Middle frontal gyrus (tissue), 1 donor: ENCODE results near the gene AEBP2.
"Not testable (repeated sequence)": the region's sequence is repeated elsewhere in the genome, so short reads cannot be mapped to it uniquely, and the experiment has no call there.

Source experiments
- DNase-seq: peaks from one replicate; pipeline ENCODE4 v3.0.0-alpha.2; 2015; ENCODE audit warnings: low spot score; ENCODE audit errors: extremely low spot score

AEBP2 gene

DNA sequence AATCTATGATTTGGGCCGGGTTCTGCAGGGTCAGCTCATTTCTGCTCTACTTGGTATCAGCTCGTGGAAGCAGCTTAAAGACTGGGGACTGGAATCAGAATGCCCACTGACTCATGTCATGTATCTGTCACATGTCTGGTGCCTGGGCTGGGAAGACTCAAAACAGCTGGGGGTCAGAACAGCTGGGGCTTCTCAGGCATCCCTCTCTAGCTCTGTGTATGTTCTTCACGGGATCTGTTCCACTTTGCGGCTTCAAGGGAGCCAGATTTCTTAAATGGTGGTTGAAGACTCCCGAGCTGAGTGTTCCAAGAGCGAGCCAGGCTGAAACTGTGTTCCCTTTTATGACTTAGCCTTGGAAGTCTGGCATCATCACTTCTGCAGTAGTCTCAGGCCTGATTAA is 11.9 kb downstream of the AEBP2 start:
- DNase-seq = no peak

- DNase-seq = no peak
Observed at GRCh38 chr12:19453961-19454360, 14.7 kb downstream of the AEBP2 start.

GRCh38 chr12:19454837-19455236 is 15.5 kb downstream of the AEBP2 start:
- no peak for DNase-seq

GRCh38 chr12:19456176-19456575 is 16.9 kb downstream of the AEBP2 start:
- DNase-seq = no peak

- DNase-seq = no peak
Observed at GRCh38 chr12:19457561-19457960, 18.3 kb downstream of the AEBP2 start.

- no peak for DNase-seq
Observed at GRCh38 chr12:19458733-19459132, 19.4 kb downstream of the AEBP2 start.

DNA sequence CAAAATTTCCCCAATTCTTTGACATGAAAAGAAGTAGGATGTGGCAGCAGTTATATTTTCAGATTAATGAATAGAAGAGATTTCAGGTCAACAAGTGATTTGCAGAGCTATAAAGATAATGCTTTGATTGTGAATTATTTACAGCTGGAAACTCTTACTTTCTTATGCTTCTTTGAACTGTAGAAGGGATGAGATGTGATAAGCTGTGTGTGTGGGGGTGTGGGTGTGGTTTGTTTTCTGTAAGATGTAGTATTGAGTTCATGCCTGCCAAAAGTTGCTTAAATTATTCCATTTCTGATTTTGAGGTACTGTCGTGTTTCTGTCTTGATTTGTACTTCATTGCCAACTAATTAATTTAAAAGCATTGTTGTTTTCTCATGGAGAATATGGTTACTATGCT is 22.7 kb downstream of the AEBP2 start:
- no peak for DNase-seq

GRCh38 chr12:19462406-19462805 is 23.1 kb downstream of the AEBP2 start:
- DNase-seq = no peak

GRCh38 chr12:19464192-19464580 is 24.9 kb downstream of the AEBP2 start:
- DNase-seq = no peak

DNA sequence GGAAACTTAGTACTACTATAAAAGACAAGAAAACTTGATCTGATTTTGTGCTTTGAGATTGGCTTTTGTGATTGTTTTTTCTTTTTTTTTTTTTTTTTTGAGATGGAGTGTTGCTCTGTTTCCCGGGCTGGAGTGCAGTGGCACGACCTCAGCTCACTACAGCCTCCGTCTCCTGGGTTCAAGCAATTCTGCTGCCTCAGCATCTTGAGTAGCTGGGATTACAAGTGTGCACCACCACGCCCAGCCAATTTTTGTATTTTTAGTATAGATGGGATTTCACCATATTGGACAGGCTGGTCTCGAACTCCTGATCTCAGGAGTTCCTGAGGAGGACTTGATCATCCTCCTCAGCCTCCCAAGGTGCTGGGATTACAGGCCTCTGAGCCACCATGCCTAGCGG is 26.4 kb downstream of the AEBP2 start:
- no peak for DNase-seq

DNA sequence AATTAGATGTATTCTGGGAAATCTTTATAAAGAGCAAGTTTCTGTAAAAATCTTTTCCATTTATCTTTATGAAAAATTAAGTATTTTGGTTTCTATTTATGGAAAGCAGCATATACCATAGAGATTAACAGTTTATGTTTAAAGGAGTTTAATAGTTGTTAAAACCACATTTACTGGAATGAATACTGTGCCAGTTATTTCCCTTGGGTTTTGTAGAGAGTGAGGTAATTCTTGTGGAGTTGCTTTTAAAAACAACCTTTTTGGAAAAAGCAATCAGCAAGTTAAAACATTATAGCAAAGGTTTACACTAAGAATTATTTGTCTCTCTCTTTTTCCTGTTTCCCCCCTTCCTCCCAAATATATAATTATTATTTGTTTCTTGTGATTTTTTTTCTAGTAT is 34.9 kb downstream of the AEBP2 start:
- no peak for DNase-seq

GRCh38 chr12:19475884-19476505 is 36.7 kb downstream of the AEBP2 start:
- DNase-seq = not testable (repeated sequence)

DNA sequence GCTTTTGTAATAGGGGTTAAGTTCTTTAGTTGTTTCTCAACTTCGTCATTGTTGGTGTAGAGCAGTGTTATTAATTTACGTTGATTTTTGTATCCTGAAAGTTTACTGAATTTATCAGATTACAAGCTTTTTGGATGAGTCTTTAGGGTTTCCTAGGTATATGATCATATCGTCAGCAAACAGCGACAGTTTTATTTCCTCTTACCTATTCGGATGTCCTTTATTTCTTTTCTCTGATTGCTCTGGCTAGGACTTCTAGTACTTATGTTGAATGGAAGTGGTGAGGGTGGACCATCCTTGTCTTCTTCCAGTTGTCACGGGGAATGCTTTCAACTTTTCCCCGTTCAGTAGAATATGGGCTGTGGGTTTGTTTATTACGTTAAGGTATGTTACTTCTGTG is 37.8 kb downstream of the AEBP2 start:
- no peak for DNase-seq

DNA sequence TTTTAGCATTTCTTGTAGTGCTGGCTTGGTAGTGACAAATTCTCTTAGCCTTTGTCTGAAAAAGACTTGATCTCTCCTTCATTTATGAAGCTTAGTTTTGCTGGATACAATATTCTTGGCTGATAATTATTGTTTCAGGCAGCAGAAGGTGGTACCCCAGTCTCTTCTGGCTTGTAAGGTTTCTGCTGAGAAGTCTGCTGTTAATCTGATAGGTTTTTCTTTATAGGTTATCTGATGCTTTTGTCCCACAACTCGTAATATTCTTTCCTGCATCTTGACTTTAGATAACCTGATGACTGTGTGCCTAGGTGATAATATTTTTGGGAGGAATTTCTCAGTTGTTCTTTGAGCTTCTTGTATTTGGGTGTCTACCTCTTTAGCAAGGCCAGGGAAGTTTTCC is 41.2 kb downstream of the AEBP2 start:
- no peak for DNase-seq

GRCh38 chr12:19482036-19482435 is 42.7 kb downstream of the AEBP2 start:
- no peak for DNase-seq

- no peak for DNase-seq
Observed at GRCh38 chr12:19482551-19483109, 43.3 kb downstream of the AEBP2 start.

DNA sequence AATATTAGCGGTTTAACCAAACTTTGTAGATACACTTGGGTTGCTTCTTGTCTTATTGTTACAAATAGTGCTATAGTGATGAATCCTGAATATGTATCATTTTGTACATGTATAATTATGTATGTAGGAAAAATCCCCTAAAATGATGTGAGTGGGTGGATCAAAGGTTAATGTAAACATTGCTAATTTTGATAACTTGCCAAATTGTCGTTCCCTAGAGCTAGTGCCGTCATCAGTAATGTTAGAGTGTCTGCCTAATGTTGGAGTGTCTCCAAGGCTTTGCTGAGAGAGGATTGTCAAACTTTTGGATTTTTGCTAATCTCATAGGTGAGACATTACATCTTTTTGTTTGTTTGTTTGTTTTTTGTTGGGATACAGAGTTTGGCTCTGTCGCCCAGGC is 44.4 kb downstream of the AEBP2 start:
- DNase-seq = no peak

DNA sequence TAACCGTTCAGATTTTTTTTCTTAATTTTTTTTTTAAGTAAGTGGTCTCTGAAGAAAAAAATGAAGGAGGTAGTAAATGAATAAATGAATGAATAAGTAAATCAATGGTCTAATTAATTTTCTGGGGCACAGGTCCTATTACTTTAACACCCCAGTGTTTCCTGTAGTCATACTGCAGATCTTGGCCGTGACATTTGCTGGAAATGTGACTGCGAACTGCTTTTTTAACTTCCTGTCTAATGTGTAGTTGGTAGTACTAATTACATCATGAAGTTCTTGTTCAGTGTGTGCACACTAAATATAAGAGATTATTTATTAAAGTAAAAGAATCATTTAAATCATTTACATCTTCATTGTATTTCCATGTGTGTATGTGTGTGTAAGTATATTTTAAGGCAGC is 45.4 kb downstream of the AEBP2 start:
- no peak for DNase-seq

- no peak for DNase-seq
Observed at GRCh38 chr12:19485240-19485639, 45.9 kb downstream of the AEBP2 start.

DNA sequence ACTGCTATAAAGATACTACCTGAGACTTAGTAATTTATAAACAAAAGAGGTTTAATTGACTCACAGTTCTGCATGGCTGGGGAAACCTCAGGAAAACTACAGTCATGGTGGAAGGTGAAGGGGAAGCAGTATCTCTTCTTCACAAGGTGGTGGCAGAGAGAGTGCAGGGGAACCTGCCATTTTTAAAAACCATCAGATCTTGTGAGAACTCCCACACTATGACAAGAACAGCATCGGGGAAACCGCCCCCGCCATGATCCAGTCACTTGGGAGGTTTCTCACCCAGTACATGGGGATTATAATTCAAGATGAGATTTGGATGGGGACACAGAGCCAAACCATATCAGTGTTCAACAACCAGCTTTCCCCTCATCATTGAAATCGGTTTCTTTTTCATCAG is 49.9 kb downstream of the AEBP2 start:
- no peak for DNase-seq

- no peak for DNase-seq
Observed at GRCh38 chr12:19490908-19491307, 51.6 kb downstream of the AEBP2 start.

DNA sequence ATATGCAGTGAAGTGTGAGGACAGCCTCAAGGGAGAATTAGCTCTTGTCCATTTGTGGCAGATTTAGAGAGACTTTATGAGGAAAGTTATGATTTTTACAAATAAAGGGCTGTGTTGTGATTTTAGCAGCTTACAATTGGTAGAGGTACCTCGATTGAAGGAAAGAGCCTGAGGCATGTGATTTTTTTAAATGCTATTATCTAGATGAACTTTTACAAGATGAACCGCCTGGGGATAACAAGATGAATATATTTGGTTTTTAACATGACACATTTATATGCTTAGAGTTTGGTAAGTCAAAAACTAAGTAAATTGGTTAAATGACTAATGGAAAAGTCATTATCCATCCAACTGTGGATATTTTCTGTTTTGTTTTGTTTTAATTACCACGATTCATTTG is 52.6 kb downstream of the AEBP2 start:
- no peak for DNase-seq

GRCh38 chr12:19496219-19496878 is 57.1 kb downstream of the AEBP2 start:
- DNase-seq = no peak
